ENCODE measurements around the gene ARHGEF2. TPM values are rescaled to one million over a fixed set of nuclear protein-coding genes. Genes with fewer than 3 reads are reported as not detected.

The ARHGEF2 gene
- total and polyA plus RNA-seq, 7 donors, result 7.4 to 54.0 (median 39.1) TPM

DNA sequence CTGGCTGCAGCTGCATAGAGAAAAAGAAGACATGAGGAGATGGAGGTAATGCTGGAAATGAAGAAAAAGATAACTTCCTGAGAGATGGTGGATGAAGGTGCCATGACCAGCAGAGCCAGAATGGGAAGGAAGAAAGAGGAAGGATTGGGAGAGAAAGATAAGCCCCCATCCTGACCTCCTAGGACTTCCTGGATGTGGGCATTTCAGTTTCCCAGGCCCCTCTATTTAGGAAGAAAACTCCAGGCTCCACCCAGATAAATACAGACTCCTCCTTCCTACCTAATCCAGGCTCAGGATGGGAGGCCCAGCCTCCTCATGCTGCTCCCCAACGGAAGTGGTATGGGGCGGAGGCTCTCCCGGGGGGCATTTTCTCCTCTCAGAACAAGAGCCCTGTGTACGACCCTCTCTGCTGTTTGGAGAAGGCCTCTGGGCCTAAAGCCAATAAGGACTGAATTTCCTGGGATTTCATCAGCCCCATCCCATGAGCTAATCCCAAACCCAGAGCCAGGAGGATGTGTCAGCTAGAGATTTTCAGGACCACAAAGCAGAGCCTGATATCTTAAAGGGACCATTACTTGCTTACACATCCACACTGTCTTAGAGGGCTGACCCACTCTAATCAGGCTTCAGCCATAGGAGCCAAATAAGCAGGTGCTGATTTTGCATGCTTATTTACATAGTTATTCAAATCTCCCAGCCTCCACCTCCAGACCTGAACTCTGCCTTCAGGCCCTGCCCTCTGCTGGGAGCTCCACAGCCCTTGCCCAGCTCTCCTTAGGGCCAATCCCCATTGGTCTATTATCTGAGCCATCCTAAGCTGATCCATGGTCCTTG, 5.1 kb upstream of the ARHGEF2 start:
- DNase-seq, result peak; percentile 76 to 86
- peaks cover 41% of the 10 kb centered on the region for H3K4me1 ChIP-seq
- intact Hi-C loops (cut with DNase I), result no loop called here
- TF ChIP-seq, protein P1, sequence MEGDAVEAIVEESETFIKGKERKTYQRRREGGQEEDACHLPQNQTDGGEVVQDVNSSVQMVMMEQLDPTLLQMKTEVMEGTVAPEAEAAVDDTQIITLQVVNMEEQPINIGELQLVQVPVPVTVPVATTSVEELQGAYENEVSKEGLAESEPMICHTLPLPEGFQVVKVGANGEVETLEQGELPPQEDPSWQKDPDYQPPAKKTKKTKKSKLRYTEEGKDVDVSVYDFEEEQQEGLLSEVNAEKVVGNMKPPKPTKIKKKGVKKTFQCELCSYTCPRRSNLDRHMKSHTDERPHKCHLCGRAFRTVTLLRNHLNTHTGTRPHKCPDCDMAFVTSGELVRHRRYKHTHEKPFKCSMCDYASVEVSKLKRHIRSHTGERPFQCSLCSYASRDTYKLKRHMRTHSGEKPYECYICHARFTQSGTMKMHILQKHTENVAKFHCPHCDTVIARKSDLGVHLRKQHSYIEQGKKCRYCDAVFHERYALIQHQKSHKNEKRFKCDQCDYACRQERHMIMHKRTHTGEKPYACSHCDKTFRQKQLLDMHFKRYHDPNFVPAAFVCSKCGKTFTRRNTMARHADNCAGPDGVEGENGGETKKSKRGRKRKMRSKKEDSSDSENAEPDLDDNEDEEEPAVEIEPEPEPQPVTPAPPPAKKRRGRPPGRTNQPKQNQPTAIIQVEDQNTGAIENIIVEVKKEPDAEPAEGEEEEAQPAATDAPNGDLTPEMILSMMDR (IDR thresholded peaks at IDR 0.05), result no peak
- 29 to 58% (median 34%) methylated on average over 4 of the region's 4 CpGs for WGBS, 3 donors
- H3K9me3 ChIP-seq, result no peaks in the 10 kb centered on the region
- ATAC-seq, result peak in 3 of 4 donors; percentile 16 to 50 (median 31)
- H3K4me3 ChIP-seq, result peak overlapping the region; percentile 88
- H3K36me3 ChIP-seq (ENCODE audit: insufficient read depth in 1 of 2, low read depth in 1 of 2), result no peaks in the 10 kb centered on the region
- peak overlapping the region; percentile 89 for H3K27ac ChIP-seq
- H3K27me3 ChIP-seq (ENCODE audit: insufficient read depth in 3 of 3, low read length in 2 of 3), result no peaks in the 10 kb centered on the region

DNA sequence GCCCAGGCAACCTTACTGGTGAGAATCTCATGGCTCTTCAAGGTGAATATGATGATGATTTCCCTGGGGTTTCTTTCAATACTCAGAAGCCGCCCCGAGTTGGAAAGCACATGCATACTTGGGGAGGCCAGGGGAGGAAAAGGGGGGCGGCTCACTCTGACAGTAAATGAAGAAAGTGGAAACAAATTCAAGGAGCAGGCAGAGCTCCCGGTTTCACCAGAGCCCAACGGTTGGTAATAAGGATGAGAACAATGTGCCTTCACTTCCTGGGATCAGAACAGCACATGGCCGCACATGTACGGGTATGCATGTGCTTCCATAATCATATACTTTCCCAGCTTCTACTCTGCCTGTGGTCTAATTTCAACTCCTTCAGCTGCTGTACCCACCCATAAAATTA, 3.8 kb upstream of the ARHGEF2 start:
- H3K4me3 ChIP-seq, result peak overlapping the region; percentile 88
- peaks cover 42% of the 10 kb centered on the region for H3K4me1 ChIP-seq
- peak overlapping the region; percentile 89 for H3K27ac ChIP-seq
- DNase-seq (no peak), ATAC-seq (no peak)
- TF ChIP-seq, protein P1 (IDR thresholded peaks at IDR 0.05), result no peak
- WGBS, 3 donors, result 37 to 59% (median 49%) methylated on average over 7 of the region's 7 CpGs
- intact Hi-C loops (cut with DNase I), result no loop called here
- H3K27me3 ChIP-seq (ENCODE audit: insufficient read depth in 3 of 3, low read length in 2 of 3), result no peaks in the 10 kb centered on the region
- H3K36me3 ChIP-seq (ENCODE audit: insufficient read depth in 1 of 2, low read depth in 1 of 2), result no peaks in the 10 kb centered on the region
- no peaks in the 10 kb centered on the region for H3K9me3 ChIP-seq

DNA sequence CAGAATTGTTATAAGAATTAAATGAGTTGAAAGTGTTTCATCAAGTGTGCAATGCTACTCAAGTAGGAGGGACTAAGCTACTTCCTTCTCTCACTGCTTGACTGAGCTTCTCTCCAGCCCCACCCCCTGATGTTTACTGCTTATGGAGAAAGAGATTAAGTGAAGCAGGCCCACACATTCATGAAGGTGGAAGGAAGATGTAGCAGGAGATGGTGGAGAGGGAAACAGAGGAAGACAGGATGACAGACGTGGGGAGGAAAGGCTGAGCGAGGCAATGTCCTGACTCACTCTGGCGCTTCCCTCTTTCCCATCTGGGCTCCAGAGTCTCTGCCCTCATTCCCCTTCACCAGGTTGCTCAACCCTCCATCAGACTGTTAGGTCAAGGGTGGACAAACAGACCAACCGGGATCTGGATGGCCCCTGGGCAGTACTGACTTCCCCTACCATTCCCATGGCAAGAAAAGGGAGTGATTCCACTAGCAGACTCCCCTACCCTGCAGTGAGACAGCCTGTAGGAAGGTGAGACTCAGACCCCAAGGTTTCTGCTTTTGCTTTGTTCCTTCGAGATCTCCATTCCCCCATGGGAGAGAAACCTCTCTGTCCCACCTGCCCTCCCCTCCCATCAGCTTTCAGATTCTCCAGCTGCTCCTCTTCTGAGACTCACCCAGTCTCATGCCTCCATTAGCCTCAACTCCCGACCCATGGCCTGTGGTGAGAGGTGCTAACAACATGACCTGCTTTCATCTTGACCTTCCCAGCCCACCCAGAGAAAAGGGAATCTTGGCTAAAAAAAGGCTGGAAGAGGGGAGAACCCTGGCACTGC, 3.1 kb upstream of the ARHGEF2 start:
- ATAC-seq (peak in 2 of 4 donors; percentile 12 to 13), DNase-seq (peak in 1 of 2 donors; percentile 52)
- Histone ChIP-seq H3K9me3 (no peaks in the 10 kb centered on the region), H3K27ac (peak overlapping the region; percentile 89), H3K36me3 (ENCODE audit: insufficient read depth in 1 of 2, low read depth in 1 of 2) (no peaks in the 10 kb centered on the region), H3K4me1 (peaks cover 46% of the 10 kb centered on the region), H3K27me3 (ENCODE audit: insufficient read depth in 3 of 3, low read length in 2 of 3) (no peaks in the 10 kb centered on the region), H3K4me3 (peak overlapping the region; percentile 88)
- WGBS, 3 donors, result 54 to 60% (median 59%) methylated on average over 6 of the region's 6 CpGs
- intact Hi-C loops (cut with DNase I), result no loop called here
- TF ChIP-seq, protein P1 (IDR thresholded peaks at IDR 0.05), result no peak

DNA sequence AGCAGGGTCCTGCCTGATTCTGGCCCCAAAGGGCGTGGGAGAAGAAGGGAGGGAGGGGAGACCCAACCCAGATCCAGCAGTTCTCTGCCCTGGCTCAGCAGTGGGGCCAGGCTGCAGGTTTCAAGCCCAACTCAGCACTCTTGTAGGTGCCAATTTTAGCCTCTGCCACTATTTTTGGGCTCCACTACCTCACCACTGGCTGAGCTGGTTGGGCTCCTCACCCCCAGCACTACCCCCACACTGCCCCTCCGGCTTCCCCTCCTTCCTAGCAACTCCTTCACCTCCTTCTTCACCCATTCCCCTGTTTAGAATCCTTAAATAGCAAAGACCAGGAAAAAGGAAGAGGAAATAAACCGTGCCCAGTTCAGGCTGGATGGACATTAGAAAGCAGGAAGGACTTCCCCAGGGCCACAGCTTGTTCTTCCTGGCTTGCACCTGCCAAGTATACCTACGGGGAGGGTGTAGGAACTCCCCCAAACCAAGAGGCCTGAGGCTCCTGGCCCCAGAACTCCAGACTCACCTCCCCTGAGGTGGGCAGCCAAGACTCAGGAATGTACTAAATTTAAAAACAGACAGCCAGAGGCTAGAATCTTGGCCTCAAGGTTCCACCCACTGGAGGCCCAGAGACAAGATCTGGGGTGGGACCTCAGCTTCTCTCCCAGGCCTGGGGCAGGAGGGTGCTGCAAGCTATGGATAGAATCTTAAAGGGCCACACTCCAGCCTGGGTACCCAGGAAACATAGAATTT, 1.4 kb upstream of the ARHGEF2 start:
- H3K27me3 ChIP-seq (ENCODE audit: insufficient read depth in 3 of 3, low read length in 2 of 3), result no peaks in the 10 kb centered on the region
- DNase-seq (no peak), ATAC-seq (peak; percentile 61 to 85 (median 80))
- H3K4me1 ChIP-seq, result peaks cover 59% of the 10 kb centered on the region
- intact Hi-C loops (cut with DNase I), result no loop called here
- H3K4me3 ChIP-seq, result peak overlapping the region; percentile 88
- H3K9me3 ChIP-seq, result no peaks in the 10 kb centered on the region
- TF ChIP-seq, protein P1 (IDR thresholded peaks at IDR 0.05), result no peak
- peak overlapping the region; percentile 89 for H3K27ac ChIP-seq
- WGBS, 3 donors, result 2 to 5% (median 3%) methylated on average over 4 of the region's 4 CpGs
- H3K36me3 ChIP-seq (ENCODE audit: insufficient read depth in 1 of 2, low read depth in 1 of 2), result no peaks in the 10 kb centered on the region
